HepG2 (cell line): Measurements from ENCODE around the gene TDRD9. TPM values are rescaled to one million over a fixed set of nuclear protein-coding genes. Genes with fewer than 3 reads are reported as not detected.

ENCODE experiments used
- AHR ChIP-seq: IDR thresholded peaks from 2 replicates; pipeline ENCODE4 v1.6.1; 2018; ENCODE audit warnings: missing genetic modification reagents, missing compliant biosample characterization
- HIC2 ChIP-seq: sonication (generic); formaldehyde crosslinking; IDR thresholded peaks from 2 replicates; pipeline ENCODE4 v1.9.0; 2022; ENCODE audit warnings: low read depth, missing genetic modification reagents
- NFE2L1 ChIP-seq: sonication (generic); formaldehyde crosslinking; IDR thresholded peaks from 2 replicates; pipeline ENCODE4 v1.4.0; 2020; ENCODE audit warnings: missing genetic modification reagents, mild to moderate bottlenecking, borderline replicate concordance
- RAD21 ChIP-seq: fragments of 450-650 bp; formaldehyde crosslinking; IDR thresholded peaks from 2 replicates; pipeline ENCODE4 v1.5.0; 2020; ENCODE audit warnings: mild to moderate bottlenecking
- RARA ChIP-seq: IDR thresholded peaks from 2 replicates; pipeline ENCODE4 v1.6.1; 2016; ENCODE audit warnings: missing genetic modification reagents, missing compliant biosample characterization
- SMC3 ChIP-seq: IDR thresholded peaks from 2 replicates; pipeline ENCODE4 v1.6.1; 2011; ENCODE audit warnings: low read length, improper control_type of control experiment
- TFDP1 ChIP-seq: IDR thresholded peaks from 2 replicates; pipeline ENCODE4 v1.6.1; 2016; ENCODE audit warnings: missing compliant biosample characterization, missing genetic modification reagents, borderline replicate concordance
- XRCC5 ChIP-seq: fragments of 200-400 bp; formaldehyde crosslinking; optimal IDR thresholded peaks from 2 replicates; pipeline ENCODE3; 2017; ENCODE audit warnings: mild to moderate bottlenecking, low read length
- ZBTB3 ChIP-seq: sonication (generic); formaldehyde crosslinking; IDR thresholded peaks from 2 replicates; pipeline ENCODE4 v1.4.0; 2020; ENCODE audit warnings: low read depth, mild to moderate bottlenecking, moderate library complexity, missing genetic modification reagents, borderline replicate concordance
- ZBTB40 ChIP-seq, 2 experiments: fragments of 450-650 bp in 1 of 2; sonication (generic) in 1 of 2; formaldehyde crosslinking in 1 of 2; IDR thresholded peaks; 2 replicates each; pipeline versions ENCODE4 v1.6.1 to v1.8.0; 2016 to 2022; ENCODE audit warnings: antibody characterized with exemption in 1 of 2, mild to moderate bottlenecking in 1 of 2, missing genetic modification reagents in 1 of 2
- ZNF574 ChIP-seq: sonication (generic); formaldehyde crosslinking; IDR thresholded peaks from 2 replicates; pipeline ENCODE4 v1.4.0; 2020; ENCODE audit warnings: missing genetic modification reagents
- ZNF773 ChIP-seq: sonication (generic); formaldehyde crosslinking; IDR thresholded peaks from 2 replicates; pipeline ENCODE4 v1.4.0; 2020; ENCODE audit warnings: missing genetic modification reagents, borderline replicate concordance
- polyA plus RNA-seq, 8 experiments: library from polyadenylated mRNA; depleted of rRNA in 3 of 8; stranded (reverse) in 7 of 8; unstranded in 1 of 8; fragments of >200 nt; fragmentation: Illumina TruSeq in 4 of 8; extraction: Trizol in 4 of 8; gene quantifications; 2 replicates each; pipeline versions ENCODE4 v1.2.1 to v1.2.3, GENCODE V29; 2011 to 2016; ENCODE audit warnings: low read depth in 4 of 8, missing spikeins in 1 of 8, mixed read lengths in 1 of 8; ENCODE audit not compliant: insufficient read depth in 1 of 8
- total RNA-seq, 5 experiments: library from RNA; depleted of rRNA; stranded (reverse); fragments of >200 nt; fragmentation: Illumina TruSeq; extraction: Trizol; gene quantifications; 2 replicates each; pipeline ENCODE4 v1.2.3, GENCODE V29; 2016; ENCODE audit warnings: low read depth in 1 of 5

TDRD9 gene
- total and polyA plus RNA-seq, 2 of the 13 experiments (the other 11 are each of a cell fraction or from before 2014, with no cell fraction given) = not detected

GRCh38 chr14:103897075-103897947 is 30.9 kb upstream of the TDRD9 start (continued):
- no peak for TF ChIP-seq ZNF773
- TF ChIP-seq ZBTB3 (CRISPR knock-in tag) = no peak
- TF ChIP-seq SMC3 = no peak
- TF ChIP-seq HIC2 (CRISPR knock-in tag) = peak; percentile 44; the same call in 1 of the 2 replicates
- no peak for TF ChIP-seq RAD21 (CRISPR knock-in tag)
- TF ChIP-seq ZNF574 (CRISPR knock-in tag) = peak; percentile 49
- TF ChIP-seq NFE2L1 (CRISPR knock-in tag) = no peak
- TF ChIP-seq XRCC5 = no peak
- TF ChIP-seq TFDP1 (CRISPR knock-in tag) = no peak
- TF ChIP-seq AHR = no peak
- no peak for TF ChIP-seq ZBTB40 (IDR thresholded peaks at IDR 0.05)
- no peak for TF ChIP-seq ZBTB40 (CRISPR knock-in tag; IDR thresholded peaks at IDR 0.05)
- peak; percentile 51; the same call in 1 of the 2 replicates for TF ChIP-seq RARA
